HepG2 (cell line): ENCODE data around the gene PDE9A. TPM values are rescaled to one million over a fixed set of nuclear protein-coding genes. Genes with fewer than 3 reads are reported as not detected.

Experiments
- ATAC-seq: fragments of 200-7000 bp; cut with Tn5 transposase; 3 replicates; pipeline ENCODE4 v1.9.1; 2020; ENCODE audit warnings: mild to moderate bottlenecking, moderate library complexity
- BruUV-seq: library from RNA; stranded (reverse); fragments of 400-500 nt; replicated peaks from 2 replicates; lab custom pipeline; 2021; lab: Mats Ljungman, UMichigan
- CTCF ChIA-PET: fragments of 300-600 bp; formaldehyde crosslinking; extraction: SDS; loops from one replicate; lab custom pipeline; 2021; ENCODE audit warnings: low total read pairs, inconsistent platforms, low intra/inter-chr PET ratio; lab: Yijun Ruan, JAX
- POLR2A ChIA-PET: fragments of 350-600 bp; sonication (Branson Sonifier 250); formaldehyde crosslinking; loops from one replicate; lab custom pipeline; 2020; ENCODE audit warnings: antibody characterized with exemption, inconsistent platforms; lab: Yijun Ruan, JAX
- DNase-seq: peaks from one replicate; pipeline ENCODE4 v3.0.0-alpha.2; 2015; ENCODE audit warnings: low spot score
- FAIRE-seq: peaks from 3 replicates; lab custom pipeline; 2011; peaks lifted over from hg19 to GRCh38; lab: Jason Lieb, UNC
- H2AFZ ChIP-seq: one replicate; pipeline ENCODE4 v1.6.1; 2011; ENCODE audit warnings: low read length, inconsistent platforms
- H3K27ac ChIP-seq: fragments of 300-600 bp; 3 replicates; pipeline ENCODE4 v1.8.0; 2011; ENCODE audit warnings: mixed run types, mild to moderate bottlenecking, mixed read lengths, low read length, inconsistent platforms; ENCODE audit not compliant: insufficient read depth; ENCODE audit errors: extremely low read length
- H3K27me3 ChIP-seq, 2 experiments: fragments of 200-600 bp in 1 of 2; 2 replicates in 1 of 2; 3 replicates in 1 of 2; pipeline versions ENCODE4 v1.6.0 to v1.8.0; 2011; ENCODE audit warnings: low read length in 2 of 2, mild to moderate bottlenecking in 2 of 2, moderate library complexity in 2 of 2, inconsistent platforms in 1 of 2; ENCODE audit not compliant: insufficient read depth in 2 of 2, control insufficient read depth in 1 of 2
- H3K36me3 ChIP-seq, 2 experiments: fragments of 200-600 bp in 1 of 2; replicated peaks in 1 of 2; 2 replicates in 1 of 2; 3 replicates in 1 of 2; pipeline versions ENCODE4 v1.5.1 to v1.8.0; 2011; ENCODE audit warnings: low read length in 2 of 2, inconsistent platforms in 1 of 2; ENCODE audit not compliant: insufficient read depth in 2 of 2, control insufficient read depth in 1 of 2
- H3K4me1 ChIP-seq: 2 replicates; pipeline ENCODE4 v1.5.1; 2012; ENCODE audit warnings: low read length, inconsistent platforms; ENCODE audit not compliant: insufficient read depth
- H3K4me2 ChIP-seq: 2 replicates; pipeline ENCODE4 v1.6.0; 2011; ENCODE audit warnings: low read depth, low read length, inconsistent platforms
- H3K4me3 ChIP-seq, 3 experiments: fragments of 200-600 bp in 1 of 3; sonication (generic), shearing (Covaris generic) in 1 of 3; replicated peaks in 1 of 3; 2 replicates each; pipeline ENCODE4 v1.5.1; 2011 to 2016; ENCODE audit warnings: low read length in 3 of 3, inconsistent platforms in 2 of 3, low read depth in 2 of 3, mild to moderate bottlenecking in 2 of 3, control low read depth in 1 of 3, mixed read lengths in 1 of 3; ENCODE audit not compliant: insufficient read depth in 1 of 3
- H3K79me2 ChIP-seq: one replicate; pipeline ENCODE4 v1.6.1; 2011; ENCODE audit warnings: low read length, inconsistent platforms; ENCODE audit not compliant: insufficient read depth
- H3K9ac ChIP-seq: 2 replicates; pipeline ENCODE4 v1.6.0; 2011; ENCODE audit warnings: mild to moderate bottlenecking, low read depth, low read length, inconsistent platforms; ENCODE audit not compliant: insufficient read depth
- H3K9me3 ChIP-seq: 2 replicates; pipeline ENCODE4 v1.5.1; 2012; ENCODE audit warnings: mild to moderate bottlenecking, low read length
- H4K20me1 ChIP-seq: 2 replicates; pipeline ENCODE4 v1.6.0; 2011; ENCODE audit warnings: inconsistent platforms, mild to moderate bottlenecking, low read length, moderate library complexity; ENCODE audit not compliant: insufficient read depth
- KAT2B ChIP-seq: fragments of 150-350 bp; IDR thresholded peaks from 2 replicates; pipeline ENCODE4 v1.6.1; 2014; ENCODE audit warnings: low read depth, low read length, borderline replicate concordance
- RFX3 ChIP-seq: IDR thresholded peaks from 2 replicates; pipeline ENCODE4 v1.6.1; 2016; ENCODE audit warnings: missing biosample characterization, missing genetic modification reagents
- SCMH1 ChIP-seq: sonication (generic); formaldehyde crosslinking; IDR thresholded peaks from 2 replicates; pipeline ENCODE4 v1.9.0; 2021; ENCODE audit warnings: missing genetic modification reagents, mild to moderate bottlenecking, borderline replicate concordance
- WGBS: methylation state at CpG from one replicate; pipeline ENCODE4 v1.1.6; 2017; ENCODE audit warnings: low lambda C conversion rate; 5-methylcytosine and 5-hydroxymethylcytosine counted together
- in situ Hi-C: cut with HindIII; loops from 2 replicates; pipeline ENCODE4 v1.10.0; 2017; ENCODE audit warnings: low pct_unique_long_range_greater_than_20kb; ENCODE audit not compliant: extremely low pct_ligation_motif_present
- intact Hi-C: fragments of 100-400 bp; cut with micrococcal nuclease; formaldehyde crosslinking; loops from one replicate; pipeline ENCODE4 v1.10.0; 2022; ENCODE audit not compliant: unreplicated experiment
- polyA plus RNA-seq, 8 experiments: library from polyadenylated mRNA; depleted of rRNA in 3 of 8; stranded (reverse) in 7 of 8; unstranded in 1 of 8; fragments of >200 nt; fragmentation: Illumina TruSeq in 4 of 8; extraction: Trizol in 4 of 8; gene quantifications; 2 replicates each; pipeline versions ENCODE4 v1.2.1 to v1.2.3, GENCODE V29; 2011 to 2016; ENCODE audit warnings: low read depth in 4 of 8, missing spikeins in 1 of 8, mixed read lengths in 1 of 8; ENCODE audit not compliant: insufficient read depth in 1 of 8
- total RNA-seq, 5 experiments: library from RNA; depleted of rRNA; stranded (reverse); fragments of >200 nt; fragmentation: Illumina TruSeq; extraction: Trizol; gene quantifications; 2 replicates each; pipeline ENCODE4 v1.2.3, GENCODE V29; 2016; ENCODE audit warnings: low read depth in 1 of 5
- TF ChIP-seq, protein P1 (sequence below): sonication (generic); formaldehyde crosslinking; IDR thresholded peaks from 2 replicates; pipeline ENCODE4 v1.5.1; 2020; ENCODE audit warnings: mild to moderate bottlenecking, missing genetic modification reagents, moderate library complexity

PDE9A gene
- total and polyA plus RNA-seq, 2 of the 13 experiments (the other 11 are each of a cell fraction or from before 2014, with no cell fraction given), result 4.6 to 19.7 TPM

GRCh38 chr21:42757826-42758655 is 104.6 kb downstream of the PDE9A start:
- H3K4me1 ChIP-seq, result peaks cover 35% of the 10 kb centered on the region
- no peak overlapping the region for H3K4me2 ChIP-seq
- FAIRE-seq (no peak), ATAC-seq (no peak), DNase-seq (no peak)
- H3K36me3 ChIP-seq, result peaks cover 0 to 4% of the 10 kb centered on the region in 2 experiments; a peak in 2 of 5 replicates
- no peaks in the 10 kb centered on the region for H4K20me1 ChIP-seq
- TF ChIP-seq KAT2B (peak; percentile 83), SCMH1 (CRISPR knock-in tag) (no peak)
- in situ Hi-C loops (loop anchor here (25.0 kb wide), 1 partner anchor 96 kb away; the partner anchor contains the start of gene PDE9A), intact Hi-C loops (no loop called here)
- 87% methylated on average over 10 of the region's 17 CpGs for WGBS
- H3K27me3 ChIP-seq, result no peaks in the 10 kb centered on the region
- no peaks in the 10 kb centered on the region for H3K79me2 ChIP-seq
- H3K9ac ChIP-seq, result no peak overlapping the region
- no peak overlapping the region for H2AFZ ChIP-seq
- no peak overlapping the region for H3K27ac ChIP-seq
- ChIA-PET POLR2A (no interaction called here), CTCF (no interaction called here)
- H3K9me3 ChIP-seq, result no peaks in the 10 kb centered on the region
- no TSS peak for BruUV-seq
- H3K4me3 ChIP-seq, result no peak overlapping the region

GRCh38 chr21:42758721-42759593 is 105.5 kb downstream of the PDE9A start:
- H3K9ac ChIP-seq, result no peak overlapping the region
- H3K9me3 ChIP-seq, result no peaks in the 10 kb centered on the region
- WGBS, result 92% methylated on average over 15 of the region's 20 CpGs
- no peak for TF ChIP-seq RFX3 (CRISPR knock-in tag)
- TF ChIP-seq, protein P1, sequence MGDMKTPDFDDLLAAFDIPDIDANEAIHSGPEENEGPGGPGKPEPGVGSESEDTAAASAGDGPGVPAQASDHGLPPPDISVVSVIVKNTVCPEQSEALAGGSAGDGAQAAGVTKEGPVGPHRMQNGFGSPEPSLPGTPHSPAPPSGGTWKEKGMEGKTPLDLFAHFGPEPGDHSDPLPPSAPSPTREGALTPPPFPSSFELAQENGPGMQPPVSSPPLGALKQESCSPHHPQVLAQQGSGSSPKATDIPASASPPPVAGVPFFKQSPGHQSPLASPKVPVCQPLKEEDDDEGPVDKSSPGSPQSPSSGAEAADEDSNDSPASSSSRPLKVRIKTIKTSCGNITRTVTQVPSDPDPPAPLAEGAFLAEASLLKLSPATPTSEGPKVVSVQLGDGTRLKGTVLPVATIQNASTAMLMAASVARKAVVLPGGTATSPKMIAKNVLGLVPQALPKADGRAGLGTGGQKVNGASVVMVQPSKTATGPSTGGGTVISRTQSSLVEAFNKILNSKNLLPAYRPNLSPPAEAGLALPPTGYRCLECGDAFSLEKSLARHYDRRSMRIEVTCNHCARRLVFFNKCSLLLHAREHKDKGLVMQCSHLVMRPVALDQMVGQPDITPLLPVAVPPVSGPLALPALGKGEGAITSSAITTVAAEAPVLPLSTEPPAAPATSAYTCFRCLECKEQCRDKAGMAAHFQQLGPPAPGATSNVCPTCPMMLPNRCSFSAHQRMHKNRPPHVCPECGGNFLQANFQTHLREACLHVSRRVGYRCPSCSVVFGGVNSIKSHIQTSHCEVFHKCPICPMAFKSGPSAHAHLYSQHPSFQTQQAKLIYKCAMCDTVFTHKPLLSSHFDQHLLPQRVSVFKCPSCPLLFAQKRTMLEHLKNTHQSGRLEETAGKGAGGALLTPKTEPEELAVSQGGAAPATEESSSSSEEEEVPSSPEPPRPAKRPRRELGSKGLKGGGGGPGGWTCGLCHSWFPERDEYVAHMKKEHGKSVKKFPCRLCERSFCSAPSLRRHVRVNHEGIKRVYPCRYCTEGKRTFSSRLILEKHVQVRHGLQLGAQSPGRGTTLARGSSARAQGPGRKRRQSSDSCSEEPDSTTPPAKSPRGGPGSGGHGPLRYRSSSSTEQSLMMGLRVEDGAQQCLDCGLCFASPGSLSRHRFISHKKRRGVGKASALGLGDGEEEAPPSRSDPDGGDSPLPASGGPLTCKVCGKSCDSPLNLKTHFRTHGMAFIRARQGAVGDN (CRISPR knock-in tag), result 0 out of 2 replicates have a peak, but pooled peaks have one; percentile 15
- TF ChIP-seq, all 625 proteins: peak for 1
- ChIA-PET CTCF (no interaction called here), POLR2A (no interaction called here)
- ATAC-seq (no peak), FAIRE-seq (no peak), DNase-seq (no peak)
- H4K20me1 ChIP-seq, result no peaks in the 10 kb centered on the region
- no peak overlapping the region for H3K4me3 ChIP-seq
- H3K27me3 ChIP-seq, result no peaks in the 10 kb centered on the region
- H3K4me1 ChIP-seq, result peaks cover 43% of the 10 kb centered on the region
- BruUV-seq, result no TSS peak
- peaks cover 0 to 7% of the 10 kb centered on the region in 2 experiments; a peak in 3 of 5 replicates for H3K36me3 ChIP-seq
- H2AFZ ChIP-seq, result no peak overlapping the region
- intact Hi-C loops, result no loop called here
- H3K4me2 ChIP-seq, result no peak overlapping the region
- H3K27ac ChIP-seq, result no peak overlapping the region
- in situ Hi-C loops, result loop anchor here (25.0 kb wide), 1 partner anchor 97 kb away; the partner anchor contains the start of gene PDE9A
- H3K79me2 ChIP-seq, result no peaks in the 10 kb centered on the region
